ENCODE data around the gene B3GNT7.
A peak's percentile ranks its signal among the peaks of the same experiment; 100 is the strongest.
"Not testable (repeated sequence)": the region's sequence is repeated elsewhere in the genome, so short reads cannot be mapped to it uniquely, and the experiment has no call there.

Gene B3GNT7

DNA sequence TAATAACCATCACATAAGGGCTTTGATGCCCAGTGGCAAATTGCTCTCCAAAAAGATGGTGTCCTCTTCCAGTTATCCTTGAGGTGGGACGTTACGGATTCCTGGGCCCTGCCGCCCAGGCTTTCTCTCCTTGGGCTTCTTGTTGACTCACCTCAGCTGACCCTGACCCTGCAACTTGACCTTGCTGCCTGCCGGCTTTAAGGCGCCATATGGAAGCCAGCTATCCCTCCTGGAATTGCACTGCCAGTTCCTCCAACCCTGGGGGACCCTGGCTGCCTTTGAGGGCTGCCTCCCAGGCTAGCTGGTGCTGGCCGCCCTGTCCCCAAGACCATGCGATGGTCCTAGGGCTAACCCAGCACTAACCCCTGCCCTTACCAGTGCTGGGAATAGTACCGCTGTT is 28.3 kb upstream of the B3GNT7 start:
- no peak for DNase-seq

GRCh38 chr2:231369580-231370428 is 25.7 kb upstream of the B3GNT7 start:
- DNase-seq: no peak

- no peak for DNase-seq
Observed at GRCh38 chr2:231370429-231370748, 25.1 kb upstream of the B3GNT7 start.

DNA sequence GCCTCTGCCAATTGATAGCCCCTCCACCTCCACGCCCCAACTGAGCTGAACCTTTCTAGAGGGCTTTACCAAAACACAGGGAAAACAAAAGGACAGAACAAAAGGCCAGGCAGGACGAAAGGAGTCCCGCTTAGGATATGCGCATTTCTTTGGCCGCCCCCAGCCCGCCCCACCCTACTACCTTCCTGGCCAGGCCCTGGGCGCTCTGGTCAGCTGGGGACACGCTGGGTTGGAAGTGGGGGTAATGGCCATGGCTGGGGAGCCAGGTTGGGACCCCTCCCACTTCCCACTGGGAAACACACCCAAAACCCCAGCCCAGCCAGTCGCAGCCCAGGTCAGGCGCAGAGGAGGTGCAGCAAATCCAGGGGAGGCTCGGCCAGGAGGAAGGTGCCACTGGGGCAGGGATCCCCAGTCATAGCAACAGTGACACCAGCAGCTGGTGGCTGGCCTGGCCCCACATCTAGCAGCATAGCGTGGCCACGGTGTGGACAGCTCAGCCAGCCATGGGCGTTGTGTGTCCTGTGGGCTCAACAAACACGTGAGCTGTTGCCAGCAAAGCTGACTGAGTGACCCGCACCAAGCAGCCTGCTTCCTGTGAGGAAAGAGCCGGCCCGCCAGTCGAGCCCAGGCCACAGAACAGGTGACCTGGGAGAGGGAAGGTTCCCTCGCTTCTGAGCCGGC is 24.6 kb upstream of the B3GNT7 start:
- no peak for DNase-seq

DNA sequence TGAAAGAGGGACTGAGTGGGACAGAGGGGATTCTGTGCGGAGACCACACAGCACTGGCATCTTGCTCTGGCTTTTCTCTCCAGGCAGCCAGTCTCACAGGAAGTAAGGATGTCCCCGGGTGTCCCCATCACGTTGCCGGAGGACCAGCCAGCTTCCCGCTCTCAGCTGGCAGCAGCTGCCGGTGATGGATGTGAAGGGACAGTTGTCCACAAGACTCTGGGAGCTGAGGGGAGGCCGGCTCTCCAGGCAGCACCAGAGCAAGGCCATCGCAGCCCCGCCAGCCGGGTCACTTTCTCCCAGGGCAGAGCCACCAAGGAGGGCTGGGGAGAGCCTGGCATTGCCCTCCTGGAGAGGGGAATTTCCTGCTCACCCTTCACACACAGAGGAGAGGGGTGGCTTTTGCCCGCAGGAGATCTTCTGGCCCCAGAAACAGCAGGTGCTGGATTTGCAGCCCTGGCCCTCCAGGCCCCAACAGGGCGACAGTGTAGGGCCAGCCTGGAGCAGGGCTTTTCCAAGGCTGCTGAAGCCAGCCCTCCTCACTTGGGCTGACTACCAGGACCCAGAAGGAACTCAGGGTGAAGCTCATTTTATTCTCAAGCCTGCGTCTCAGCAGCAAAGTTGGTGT is 24.0 kb upstream of the B3GNT7 start:
- DNase-seq: no peak

DNA sequence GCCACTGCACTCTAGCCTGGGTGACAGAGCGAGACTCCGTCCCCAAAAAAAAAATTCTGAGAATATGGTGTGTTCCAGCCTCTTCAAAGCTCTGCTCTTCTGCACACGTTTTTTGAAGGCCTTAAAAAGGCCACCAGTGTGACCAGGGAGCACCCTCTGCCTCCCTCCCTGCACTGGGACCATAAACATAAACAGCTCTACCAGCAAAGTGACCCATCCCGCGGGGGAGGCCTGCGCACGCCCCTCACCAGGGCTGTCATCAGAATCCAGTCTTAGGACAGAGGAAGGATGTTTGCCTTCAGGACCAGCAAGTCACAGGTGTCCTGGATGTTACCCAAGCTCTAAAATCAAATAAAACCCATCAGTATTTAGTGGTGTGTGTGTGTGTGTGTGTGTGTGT is 23.2 kb upstream of the B3GNT7 start:
- DNase-seq: no peak

DNA sequence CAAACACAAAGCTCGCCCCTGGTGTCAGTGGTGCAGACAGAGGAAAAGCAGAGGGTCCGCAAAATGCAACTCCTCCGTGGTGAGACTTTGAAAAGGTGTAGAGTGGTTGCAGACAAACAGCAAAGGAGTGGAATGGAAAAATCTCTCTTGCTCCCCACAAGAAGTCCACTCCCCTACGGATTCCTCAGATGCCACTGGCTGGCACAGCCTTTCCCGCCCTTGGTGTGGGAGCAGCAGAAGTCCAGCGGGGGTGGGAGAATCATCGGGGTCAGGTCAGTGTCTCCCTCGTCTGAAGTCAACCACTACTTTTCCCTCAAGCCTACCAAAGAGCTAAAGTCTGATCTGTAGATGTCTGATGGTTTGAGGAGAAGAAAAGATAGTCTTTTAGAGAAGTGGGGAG is 22.3 kb upstream of the B3GNT7 start:
- DNase-seq: no peak

GRCh38 chr2:231373786-231374349 is 21.6 kb upstream of the B3GNT7 start:
- no peak for DNase-seq

GRCh38 chr2:231374771-231375170 is 20.7 kb upstream of the B3GNT7 start:
- DNase-seq: no peak

DNA sequence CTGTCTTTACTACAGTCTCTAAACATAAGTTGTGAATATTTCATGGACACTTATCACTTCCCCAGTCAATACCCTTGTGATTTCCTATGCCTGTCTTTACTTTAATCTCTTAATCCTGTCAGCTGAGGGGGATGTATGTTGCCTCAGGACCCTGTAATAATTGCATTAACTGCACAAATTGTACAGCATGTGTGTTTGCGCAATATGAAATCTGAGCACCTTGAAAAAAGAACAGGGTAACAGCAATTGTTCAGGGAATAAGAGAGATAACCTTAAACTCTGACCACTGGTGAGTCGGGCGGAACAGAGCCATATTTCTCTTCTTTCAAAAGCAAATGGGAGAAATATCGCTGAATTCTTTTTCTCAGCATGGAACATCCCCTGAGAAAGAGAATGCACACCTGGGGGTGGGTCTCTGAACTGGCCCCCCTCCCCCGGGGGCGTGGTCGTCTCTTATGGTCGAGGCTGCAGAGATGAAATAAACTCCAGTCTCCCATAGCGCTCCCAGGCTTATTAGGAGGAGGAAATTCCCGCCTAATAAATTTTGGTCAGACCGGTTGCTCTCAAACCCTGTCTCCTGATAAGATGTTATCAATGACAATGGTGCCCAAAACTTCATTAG is 19.4 kb upstream of the B3GNT7 start:
- not testable (repeated sequence) for DNase-seq

GRCh38 chr2:231376857-231377256 is 18.7 kb upstream of the B3GNT7 start:
- no peak for DNase-seq

DNA sequence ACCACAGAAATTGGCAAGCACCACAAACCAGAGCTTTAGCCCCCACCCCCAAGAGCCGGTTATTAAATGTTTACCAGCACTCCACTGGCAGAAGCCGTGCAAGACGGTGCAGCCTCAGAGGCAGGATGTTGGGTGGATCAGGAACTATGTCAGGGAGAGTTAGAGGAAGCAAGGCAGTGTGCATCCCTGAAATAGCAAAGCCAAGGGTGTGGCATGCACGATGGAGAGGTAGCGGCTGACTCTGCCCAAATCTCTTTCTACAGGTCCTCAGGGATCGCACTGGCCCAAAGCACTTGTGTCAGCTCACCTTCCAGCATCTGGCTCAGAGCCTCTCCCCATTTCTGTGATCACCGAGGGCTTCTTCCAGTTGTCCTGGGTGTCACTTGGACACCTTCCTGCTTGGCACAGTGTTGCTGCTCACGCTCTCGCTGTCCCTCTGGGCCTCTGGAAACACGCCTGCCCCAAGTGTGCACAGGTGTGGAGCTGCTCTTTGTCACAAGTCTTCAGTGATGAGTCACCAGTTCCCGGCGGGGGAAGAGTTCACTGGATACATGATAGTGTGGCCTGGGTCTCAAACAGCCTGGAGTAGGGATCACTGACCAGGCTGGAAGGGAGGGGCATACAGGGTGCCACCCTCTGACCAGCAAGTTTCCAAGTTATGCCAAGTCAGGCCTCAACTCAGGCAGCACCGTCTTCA is 17.3 kb upstream of the B3GNT7 start:
- DNase-seq: peak; percentile 49

GRCh38 chr2:231379266-231380215 is 16.0 kb upstream of the B3GNT7 start:
- no peak for DNase-seq

DNA sequence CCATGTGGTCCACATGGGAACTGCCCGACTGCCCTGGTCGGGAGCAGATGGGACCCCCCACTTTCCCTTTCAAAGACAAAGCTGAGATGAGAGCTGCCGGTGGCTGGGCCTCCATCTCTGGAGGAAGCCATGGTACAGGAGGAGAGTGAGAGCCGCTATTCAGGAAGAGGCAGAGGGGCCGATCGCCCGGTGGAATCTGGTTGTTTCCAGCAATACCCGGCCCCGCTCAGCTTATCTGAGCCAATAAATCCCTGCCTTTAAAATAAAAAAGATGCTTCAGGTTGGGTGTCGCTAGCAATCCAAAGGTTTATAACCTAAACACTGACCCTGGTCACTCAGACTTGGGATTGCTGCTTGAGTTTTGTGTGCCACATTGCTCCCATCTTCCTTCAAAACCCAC is 15.2 kb upstream of the B3GNT7 start:
- no peak for DNase-seq

DNA sequence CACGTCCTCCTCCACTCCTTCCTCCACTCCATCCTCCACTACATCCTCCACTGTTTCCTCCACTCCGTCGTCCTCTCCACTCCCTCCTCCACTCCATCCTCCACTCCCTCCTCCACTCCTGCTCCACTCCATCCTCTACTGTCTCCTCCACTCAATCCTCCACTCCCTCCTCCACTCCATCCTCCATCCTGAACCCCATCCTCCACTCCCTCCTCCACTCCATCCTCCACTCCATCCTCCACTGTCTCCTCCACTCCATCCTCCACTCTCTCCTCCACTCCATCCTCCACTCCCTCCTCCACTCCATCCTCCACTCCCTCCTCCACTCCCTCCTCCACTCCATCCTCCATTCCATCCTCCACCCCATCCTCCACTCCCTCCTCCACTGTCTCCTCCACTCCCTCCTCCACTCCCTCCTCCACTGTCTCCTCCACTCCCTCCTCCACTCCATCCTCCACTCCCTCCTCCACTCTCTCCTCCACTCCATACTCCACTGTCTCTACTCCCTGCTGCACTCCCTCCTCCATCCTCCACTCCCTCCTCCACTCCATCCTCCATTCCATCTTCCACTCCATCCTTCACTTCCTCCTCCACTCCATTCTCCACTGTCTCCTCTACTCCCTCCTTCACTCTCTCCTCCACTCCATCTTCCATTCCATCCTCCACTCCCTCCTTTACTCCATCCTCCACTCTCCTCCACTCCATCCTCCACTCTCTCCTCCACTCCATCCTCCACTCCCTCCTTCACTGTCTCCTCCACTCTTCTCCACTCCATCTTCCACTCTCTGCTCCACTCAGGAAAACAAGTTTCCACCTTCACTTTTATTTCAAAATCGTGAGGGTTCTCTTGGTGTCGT is 14.3 kb upstream of the B3GNT7 start:
- DNase-seq: no peak

DNA sequence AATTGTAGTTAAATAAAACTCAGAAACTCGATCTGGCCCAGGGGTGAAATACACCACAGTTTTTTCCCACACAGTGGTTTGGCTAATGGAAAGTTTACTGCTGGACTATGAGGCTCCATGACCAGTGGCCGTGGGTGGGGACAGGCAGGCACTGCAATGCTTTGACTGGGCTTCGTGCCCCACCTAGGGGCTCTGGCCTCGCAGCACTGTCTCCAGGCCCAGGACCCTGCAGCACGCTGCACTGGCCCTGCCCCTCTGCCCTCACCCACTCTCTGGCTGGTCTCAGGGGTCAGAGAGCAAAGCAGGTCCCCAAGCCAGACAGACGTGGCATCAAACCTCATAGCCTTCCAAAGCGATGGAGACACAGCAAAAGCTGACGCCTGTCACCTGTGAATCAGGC is 13.4 kb upstream of the B3GNT7 start:
- no peak for DNase-seq

- DNase-seq: no peak
Observed at GRCh38 chr2:231383416-231384108, 11.9 kb upstream of the B3GNT7 start.

DNA sequence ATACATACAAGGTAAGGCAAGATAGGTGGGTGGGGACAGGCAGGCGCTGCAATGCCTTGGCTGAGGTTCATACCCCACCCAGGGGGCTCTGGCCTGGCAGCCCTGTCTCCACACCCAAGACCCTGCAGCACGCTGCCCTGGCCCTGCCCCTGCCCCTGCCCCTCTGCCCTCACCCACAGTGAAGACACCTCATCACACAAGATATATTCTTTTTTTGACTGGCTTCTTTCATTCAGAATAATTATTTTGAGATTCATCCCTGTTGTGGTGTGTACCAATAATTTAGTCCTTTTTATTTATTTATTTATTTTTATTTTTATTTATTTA is 11.4 kb upstream of the B3GNT7 start:
- no peak for DNase-seq

- DNase-seq: no peak
Observed at GRCh38 chr2:231384970-231385369, 10.5 kb upstream of the B3GNT7 start.

GRCh38 chr2:231385429-231385828 is 10.1 kb upstream of the B3GNT7 start:
- no peak for DNase-seq

Data from NCI-H2029 (cell line).